H1 (cell line): ENCODE results near the gene PCNX3. TPM values are rescaled to one million over a fixed set of nuclear protein-coding genes. Genes with fewer than 3 reads are reported as not detected.

Experiments used
- CTCF ChIA-PET: fragments of 300-600 bp; sonication (Branson Sonifier 250); formaldehyde crosslinking; loops from one replicate; lab custom pipeline; 2021; ENCODE audit not compliant: partially characterized antibody; lab: Charles Lee
- POLR2A ChIA-PET: fragments of 300-600 bp; sonication (Branson Sonifier 250); formaldehyde crosslinking; loops from one replicate; lab custom pipeline; 2021; ENCODE audit warnings: inconsistent platforms; ENCODE audit not compliant: partially characterized antibody; lab: Charles Lee
- DNase-seq, 2 experiments: peaks; one replicate each; pipeline versions ENCODE4 v3.0.0 to v3.0.0-alpha.2; 2010 to 2022; ENCODE audit warnings: low spot score in 2 of 2, low read depth in 1 of 2, mixed read lengths in 1 of 2
- FAIRE-seq: peaks from 2 replicates; lab custom pipeline; 2011; peaks lifted over from hg19 to GRCh38; lab: Jason Lieb, UNC
- H2AFZ ChIP-seq: 2 replicates; pipeline ENCODE4 v1.8.1; 2012; ENCODE audit warnings: low read length, inconsistent platforms
- H2AK5ac ChIP-seq: 2 replicates; pipeline ENCODE4 v1.6.1; 2013; ENCODE audit warnings: low read depth, low read length
- H2BK120ac ChIP-seq: replicated peaks from 2 replicates; pipeline ENCODE3; 2013; ENCODE audit warnings: low read depth, low read length, inconsistent platforms
- H2BK12ac ChIP-seq: 2 replicates; pipeline ENCODE4 v1.6.1; 2013; ENCODE audit warnings: low read depth, low read length
- H2BK15ac ChIP-seq: 2 replicates; pipeline ENCODE4 v1.6.1; 2013; ENCODE audit warnings: low read length
- H2BK20ac ChIP-seq: 2 replicates; pipeline ENCODE4 v1.6.1; 2013; ENCODE audit warnings: low read length
- H2BK5ac ChIP-seq: 2 replicates; pipeline ENCODE4 v1.6.1; 2013; ENCODE audit warnings: low read depth, low read length
- H3K14ac ChIP-seq: 2 replicates; pipeline ENCODE4 v1.6.1; 2013; ENCODE audit warnings: inconsistent platforms; ENCODE audit not compliant: insufficient read length
- H3K18ac ChIP-seq: 2 replicates; pipeline ENCODE4 v1.6.1; 2013; ENCODE audit warnings: low read length; ENCODE audit errors: extremely low read depth
- H3K23ac ChIP-seq: 2 replicates; pipeline ENCODE4 v1.6.1; 2013; ENCODE audit warnings: inconsistent platforms; ENCODE audit not compliant: insufficient read length
- H3K23me2 ChIP-seq: 2 replicates; pipeline ENCODE4 v1.6.1; 2013; ENCODE audit warnings: low read depth, low read length
- H3K27ac ChIP-seq: 2 replicates; pipeline ENCODE4 v1.6.1; 2011; ENCODE audit warnings: low read depth, low read length, inconsistent platforms
- H3K27me3 ChIP-seq, 4 experiments: replicated peaks in 1 of 4; 1 replicate in 1 of 4; 2 replicates in 3 of 4; pipeline versions ENCODE4 v1.6.1 to v1.8.1; 2011 to 2013; ENCODE audit warnings: low read length in 3 of 4, mild to moderate bottlenecking in 3 of 4, inconsistent platforms in 2 of 4, mixed read lengths in 2 of 4, moderate library complexity in 1 of 4; ENCODE audit not compliant: control insufficient read depth in 3 of 4, insufficient read depth in 3 of 4; ENCODE audit errors: extremely low read depth in 1 of 4
- H3K36me3 ChIP-seq, 4 experiments: 2 replicates each; pipeline versions ENCODE4 v1.6.1 to v1.8.1; 2011 to 2013; ENCODE audit warnings: mild to moderate bottlenecking in 4 of 4, low read length in 3 of 4, moderate library complexity in 2 of 4, control low read depth in 1 of 4, inconsistent platforms in 1 of 4; ENCODE audit not compliant: insufficient read depth in 4 of 4, control insufficient read depth in 2 of 4
- H3K4ac ChIP-seq: replicated peaks from 2 replicates; pipeline ENCODE3; 2013; ENCODE audit warnings: low read length, low read depth, mixed read lengths, inconsistent platforms; ENCODE audit not compliant: insufficient read length
- H3K4me1 ChIP-seq, 4 experiments: replicated peaks in 1 of 4; 1 replicate in 1 of 4; 2 replicates in 3 of 4; pipeline versions ENCODE4 v1.6.1 to v1.8.1; 2011 to 2013; ENCODE audit warnings: low read length in 3 of 4, inconsistent platforms in 2 of 4, mixed read lengths in 1 of 4; ENCODE audit not compliant: insufficient read depth in 4 of 4, control insufficient read depth in 3 of 4
- H3K4me2 ChIP-seq, 2 experiments: 2 replicates each; pipeline versions ENCODE4 v1.6.1 to v1.8.1; 2011 to 2013; ENCODE audit warnings: low read depth in 2 of 2, low read length in 2 of 2, control low read depth in 1 of 2, inconsistent platforms in 1 of 2, mild to moderate bottlenecking in 1 of 2; ENCODE audit not compliant: insufficient read depth in 1 of 2
- H3K4me3 ChIP-seq, 4 experiments: fragments of 200-600, 300-600 bp in 1 of 4; sonication (generic), shearing (Covaris generic), sonication (Bioruptor Twin) in 1 of 4; 2 replicates each; pipeline versions ENCODE4 v1.5.1 to v1.8.1; 2011 to 2016; ENCODE audit warnings: low read length in 4 of 4, low read depth in 3 of 4, control low read depth in 2 of 4, inconsistent platforms in 2 of 4, mild to moderate bottlenecking in 2 of 4, mixed read lengths in 1 of 4, moderate library complexity in 1 of 4; ENCODE audit not compliant: insufficient read depth in 2 of 4; ENCODE audit errors: extremely low read depth in 1 of 4
- H3K56ac ChIP-seq: replicated peaks from 2 replicates; pipeline ENCODE3; 2013; ENCODE audit warnings: low read depth, mild to moderate bottlenecking, mixed read lengths, low read length, inconsistent platforms; ENCODE audit not compliant: insufficient read length
- H3K79me1 ChIP-seq: 2 replicates; pipeline ENCODE4 v1.6.1; 2013; ENCODE audit warnings: low read depth, low read length, control low read depth
- H3K79me2 ChIP-seq, 2 experiments: 2 replicates each; pipeline versions ENCODE4 v1.6.1 to v1.8.1; 2012 to 2013; ENCODE audit warnings: low read length in 2 of 2, mild to moderate bottlenecking in 2 of 2, inconsistent platforms in 1 of 2; ENCODE audit not compliant: insufficient read depth in 2 of 2, control insufficient read depth in 1 of 2
- H3K9ac ChIP-seq, 4 experiments: replicated peaks in 1 of 4; 1 replicate in 1 of 4; 2 replicates in 3 of 4; pipeline versions ENCODE4 v1.6.1 to v1.8.1; 2011 to 2013; ENCODE audit warnings: low read depth in 3 of 4, low read length in 3 of 4, control low read depth in 2 of 4, mild to moderate bottlenecking in 2 of 4, moderate library complexity in 2 of 4, inconsistent platforms in 1 of 4; ENCODE audit errors: extremely low read depth in 1 of 4
- H3K9me3 ChIP-seq, 2 experiments: 2 replicates each; pipeline versions ENCODE4 v1.6.1 to v1.8.1; 2012 to 2013; ENCODE audit warnings: mild to moderate bottlenecking in 2 of 2, moderate library complexity in 2 of 2, control low read depth in 1 of 2, inconsistent platforms in 1 of 2, low read depth in 1 of 2, low read length in 1 of 2, mixed read lengths in 1 of 2; ENCODE audit not compliant: insufficient read depth in 2 of 2
- H4K20me1 ChIP-seq, 2 experiments: replicated peaks in 1 of 2; 2 replicates each; pipeline versions ENCODE3 to v1.8.1; 2011 to 2013; ENCODE audit warnings: inconsistent platforms in 2 of 2, low read length in 2 of 2, mild to moderate bottlenecking in 1 of 2; ENCODE audit not compliant: insufficient read depth in 2 of 2, control insufficient read depth in 1 of 2
- H4K5ac ChIP-seq: 2 replicates; pipeline ENCODE4 v1.6.1; 2013; ENCODE audit warnings: low read length, low read depth, mixed read lengths, inconsistent platforms; ENCODE audit not compliant: insufficient read length
- H4K8ac ChIP-seq: 2 replicates; pipeline ENCODE4 v1.8.0; 2013; ENCODE audit warnings: mild to moderate bottlenecking, moderate library complexity, low read length, inconsistent platforms; ENCODE audit not compliant: insufficient read depth; ENCODE audit errors: extremely low read depth
- H4K91ac ChIP-seq: replicated peaks from 2 replicates; pipeline ENCODE3; 2013; ENCODE audit warnings: low read length, mixed read lengths, inconsistent platforms; ENCODE audit not compliant: insufficient read length
- CHD1 ChIP-seq: IDR thresholded peaks from 2 replicates; pipeline ENCODE4 v1.6.1; 2012; ENCODE audit warnings: low read depth, low read length, improper control_type of control experiment
- JUN ChIP-seq: IDR thresholded peaks from 2 replicates; pipeline ENCODE4 v1.6.1; 2011; ENCODE audit warnings: low read depth, mild to moderate bottlenecking, improper control_type of control experiment, low read length
- SP1 ChIP-seq: IDR thresholded peaks from 2 replicates; pipeline ENCODE4 v1.6.1; 2011; ENCODE audit warnings: low read depth, low read length
- SRF ChIP-seq: IDR thresholded peaks from 2 replicates; pipeline ENCODE4 v1.6.1; 2011; ENCODE audit warnings: mild to moderate bottlenecking, low read depth, low read length, moderate library complexity
- TBP ChIP-seq: IDR thresholded peaks from 2 replicates; pipeline ENCODE4 v1.6.1; 2011; ENCODE audit warnings: low read depth, low read length, improper control_type of control experiment
- WGBS, 2 experiments: shearing (Covaris generic) in 1 of 2; methylation state at CpG; one replicate each; pipeline versions ENCODE4 v1.1.6 to v1.1.7; 2013 to 2015; ENCODE audit warnings: low lambda C conversion rate in 2 of 2, mixed read lengths in 2 of 2, inconsistent platforms in 1 of 2, low coverage in 1 of 2, missing lambda C conversion rate in 1 of 2; ENCODE audit not compliant: insufficient replicate concordance in 2 of 2, insufficient coverage in 1 of 2, insufficient read length in 1 of 2; ENCODE audit errors: extremely low coverage in 1 of 2, missing lambda C conversion rate in 1 of 2; 5-methylcytosine and 5-hydroxymethylcytosine counted together
- polyA plus RNA-seq, 7 experiments: library from polyadenylated mRNA; depleted of rRNA in 3 of 7; stranded (reverse) in 5 of 7; unstranded in 2 of 7; fragments of >200 nt in 5 of 7; fragments of 200-250 nt in 2 of 7; gene quantifications; 1 replicate in 5 of 7; 2 replicates in 1 of 7; 4 replicates in 1 of 7; pipeline versions ENCODE4 v1.2.1 to v1.2.3, GENCODE V29; 2011 to 2013; ENCODE audit warnings: missing spikeins in 2 of 7, mixed read lengths in 2 of 7
- total RNA-seq: library from RNA; stranded (reverse); fragmentation: NEBNext Ultra II Directional; extraction: Animal tissue kit (Norgen Biotek cat#: 25700); gene quantifications from 2 replicates; pipeline ENCODE4 v1.2.1, GENCODE V29; 2021
- TF ChIP-seq, protein P1 (sequence below): IDR thresholded peaks from 2 replicates; pipeline ENCODE4 v1.6.1; 2012; ENCODE audit warnings: low read length, inconsistent platforms

PCNX3 gene
- total and polyA plus RNA-seq, 2 of the 8 experiments (the other 6 are each of a cell fraction or from before 2014, with no cell fraction given) = 27.2 to 38.8 TPM

DNA sequence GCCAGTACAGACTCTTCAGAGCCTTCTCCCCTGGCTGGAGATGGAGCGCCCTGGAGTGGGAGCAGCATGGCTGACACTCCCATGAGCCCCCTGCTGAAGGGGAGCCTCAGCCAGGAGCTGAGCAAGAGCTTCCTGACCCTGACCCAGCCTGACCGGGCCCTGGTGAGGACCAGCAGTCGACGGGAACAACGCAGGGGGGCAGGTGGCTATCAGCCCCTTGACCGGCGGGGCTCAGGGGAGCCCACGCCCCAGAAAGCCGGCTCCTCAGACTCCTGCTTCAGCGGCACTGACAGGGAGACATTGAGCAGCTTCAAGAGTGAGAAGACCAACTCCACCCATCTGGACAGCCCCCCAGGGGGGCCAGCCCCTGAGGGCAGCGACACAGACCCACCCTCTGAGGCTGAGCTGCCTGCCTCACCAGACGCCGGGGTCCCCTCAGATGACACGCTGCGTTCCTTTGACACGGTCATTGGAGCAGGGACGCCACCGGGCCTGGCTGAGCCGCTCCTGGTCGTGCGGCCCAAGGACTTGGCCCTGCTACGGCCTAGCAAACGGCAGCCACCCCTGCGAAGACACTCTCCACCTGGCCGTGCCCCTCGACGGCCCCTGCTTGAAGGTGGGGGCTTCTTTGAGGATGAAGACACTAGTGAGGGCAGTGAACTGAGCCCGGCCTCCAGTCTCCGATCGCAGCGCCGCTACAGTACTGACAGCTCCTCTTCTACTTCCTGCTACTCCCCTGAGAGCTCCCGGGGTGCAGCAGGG, 2.6 kb downstream of the PCNX3 start:
- Histone ChIP-seq H3K18ac (no peak overlapping the region), H3K79me2 (peaks cover 6 to 19% of the 10 kb centered on the region in 2 experiments), H3K36me3 (peaks cover 5 to 36% (median 20%) of the 10 kb centered on the region in 4 experiments; a peak in 7 of 8 replicates), H3K9ac (no peak overlapping the region), H3K4ac (no peak overlapping the region), H3K4me2 (no peak overlapping the region), H2BK12ac (no peak overlapping the region), H2BK120ac (no peak overlapping the region), H3K14ac (no peak overlapping the region), H3K56ac (no peak overlapping the region), H3K23ac (no peak overlapping the region), H2AFZ (no peak overlapping the region), H3K9me3 (no peaks in the 10 kb centered on the region), H2BK20ac (no peak overlapping the region), H3K4me3 (no peak overlapping the region), H3K23me2 (peaks cover 15% of the 10 kb centered on the region), H3K27me3 (no peaks in the 10 kb centered on the region), H3K27ac (no peak overlapping the region), H2BK15ac (no peak overlapping the region), H2BK5ac (no peak overlapping the region), H2AK5ac (no peak overlapping the region), H4K91ac (no peak overlapping the region), H4K5ac (no peak overlapping the region), H4K8ac (no peak overlapping the region), H3K79me1 (peaks cover 16% of the 10 kb centered on the region), H4K20me1 (peaks cover 5 to 35% of the 10 kb centered on the region in 2 experiments), H3K4me1 (peaks cover 0 to 11% (median 5%) of the 10 kb centered on the region in 4 experiments; a peak in 5 of 7 replicates)
- DNase-seq = no peak
- 92% methylated on average over 25 of the region's 33 CpGs; no CpG with 5 or more reads in 1 of the 2 experiments for whole genome bisulfite sequencing, 2 experiments
- ChIA-PET CTCF (interaction anchor here (1.0 to 2.1 kb wide), 5 partner anchors 8 to 368 kb away, joined by 3 to 11 read pairs (median 4); partner anchors contain the start of gene KAT5), POLR2A (interaction anchor here (0.9 to 5.7 kb wide), 8 partner anchors 8 to 27 kb away, joined by 3 to 38 read pairs (median 6); partner anchors contain the start of gene SIPA1)
- no peak for FAIRE-seq
- TF ChIP-seq CHD1 (no peak), SP1 (no peak), TBP (no peak), SRF (no peak), JUN (no peak)
- TF ChIP-seq, protein P1, sequence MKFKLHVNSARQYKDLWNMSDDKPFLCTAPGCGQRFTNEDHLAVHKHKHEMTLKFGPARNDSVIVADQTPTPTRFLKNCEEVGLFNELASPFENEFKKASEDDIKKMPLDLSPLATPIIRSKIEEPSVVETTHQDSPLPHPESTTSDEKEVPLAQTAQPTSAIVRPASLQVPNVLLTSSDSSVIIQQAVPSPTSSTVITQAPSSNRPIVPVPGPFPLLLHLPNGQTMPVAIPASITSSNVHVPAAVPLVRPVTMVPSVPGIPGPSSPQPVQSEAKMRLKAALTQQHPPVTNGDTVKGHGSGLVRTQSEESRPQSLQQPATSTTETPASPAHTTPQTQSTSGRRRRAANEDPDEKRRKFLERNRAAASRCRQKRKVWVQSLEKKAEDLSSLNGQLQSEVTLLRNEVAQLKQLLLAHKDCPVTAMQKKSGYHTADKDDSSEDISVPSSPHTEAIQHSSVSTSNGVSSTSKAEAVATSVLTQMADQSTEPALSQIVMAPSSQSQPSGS = no peak
